B cell (primary cell): ENCODE measurements around the gene CACNA1A. TPM values are rescaled to one million over a fixed set of nuclear protein-coding genes. Genes with fewer than 3 reads are reported as not detected.

ENCODE experiments used
- ATAC-seq: fragments of 200-7000 bp; cut with Tn5 transposase; one replicate; pipeline ENCODE4 v1.10.0; 2021; ENCODE audit warnings: low read depth, mild to moderate bottlenecking, moderate number of reproducible peaks, moderate library complexity
- CTCF ChIA-PET: fragments of 350-600 bp; sonication (Branson Sonifier 250); formaldehyde crosslinking; loops from one replicate; lab custom pipeline; 2021; ENCODE audit warnings: antibody characterized with exemption, inconsistent platforms; lab: Charles Lee
- POLR2A ChIA-PET: fragments of 350-600 bp; sonication (Branson Sonifier 250); formaldehyde crosslinking; loops from one replicate; lab custom pipeline; 2021; ENCODE audit warnings: antibody characterized with exemption; lab: Charles Lee
- DNase-seq: peaks from one replicate; pipeline ENCODE4 v3.0.0; 2013
- H2AFZ ChIP-seq: 2 replicates; pipeline ENCODE4 v1.6.1; 2012; ENCODE audit warnings: mild to moderate bottlenecking, low read depth, low read length; ENCODE audit not compliant: insufficient read depth, poor library complexity, severe bottlenecking
- H3K27ac ChIP-seq, 2 donors: 1 replicate in 1 of 2; 2 replicates in 1 of 2; pipeline ENCODE4 v1.5.1; 2012 to 2013; ENCODE audit warnings: low read length in 2 of 2, mild to moderate bottlenecking in 2 of 2, moderate library complexity in 1 of 2
- H3K27me3 ChIP-seq, 4 experiments: fragments of 200-600 bp in 1 of 4; sonication (generic) in 1 of 4; replicated peaks in 1 of 4; 1 replicate in 2 of 4; 2 replicates in 2 of 4; pipeline versions ENCODE4 v1.6.1 to v1.7.0; 2013 to 2016; ENCODE audit warnings: low read length in 3 of 4, mild to moderate bottlenecking in 2 of 4, mixed read lengths in 1 of 4, moderate library complexity in 1 of 4; ENCODE audit not compliant: insufficient read depth in 4 of 4, control insufficient read depth in 3 of 4; ENCODE audit errors: control extremely low read depth in 1 of 4
- H3K36me3 ChIP-seq, 2 experiments: replicated peaks in 1 of 2; 1 replicate in 1 of 2; 2 replicates in 1 of 2; pipeline versions ENCODE4 v1.6.1 to v1.7.1; 2013; ENCODE audit warnings: low read length in 1 of 2; ENCODE audit not compliant: insufficient read depth in 2 of 2, control insufficient read depth in 1 of 2; ENCODE audit errors: control extremely low read depth in 1 of 2, extremely low read depth in 1 of 2
- H3K4me1 ChIP-seq, 2 donors: fragments of 200-600 bp in 1 of 2; sonication (generic) in 1 of 2; 1 replicate in 1 of 2; 2 replicates in 1 of 2; pipeline versions ENCODE4 v1.5.1 to v1.6.1; 2013 to 2017; ENCODE audit warnings: low read length in 2 of 2; ENCODE audit not compliant: control insufficient read depth in 2 of 2, insufficient read depth in 2 of 2
- H3K4me2 ChIP-seq: replicated peaks from 2 replicates; pipeline ENCODE3; 2012; ENCODE audit warnings: mild to moderate bottlenecking, low read depth, low read length; ENCODE audit not compliant: poor library complexity, severe bottlenecking
- H3K4me3 ChIP-seq, 5 experiments: fragments of 200-600 bp in 1 of 5; sonication (generic) in 1 of 5; 1 replicate in 3 of 5; 2 replicates in 2 of 5; pipeline versions ENCODE4 v1.5.1 to v1.7.0; 2011 to 2016; ENCODE audit warnings: low read length in 4 of 5, mild to moderate bottlenecking in 4 of 5, low read depth in 2 of 5, control low read depth in 1 of 5, moderate library complexity in 1 of 5; ENCODE audit not compliant: insufficient read depth in 1 of 5; ENCODE audit errors: control extremely low read depth in 1 of 5, extremely low read depth in 1 of 5
- H3K79me2 ChIP-seq: fragments of 200-600 bp; sonication (generic); one replicate; pipeline ENCODE4 v1.6.0; 2016; ENCODE audit warnings: low read length; ENCODE audit not compliant: control insufficient read depth, insufficient read depth
- H3K9ac ChIP-seq: fragments of 200-600 bp; sonication (generic); 2 replicates; pipeline ENCODE4 v1.6.1; 2017; ENCODE audit warnings: mild to moderate bottlenecking, low read length, moderate library complexity
- H3K9me3 ChIP-seq, 3 donors: one replicate each; pipeline versions ENCODE4 v1.6.1 to v1.7.1; 2013; ENCODE audit warnings: low read length in 2 of 3; ENCODE audit not compliant: control insufficient read depth in 2 of 3, insufficient read depth in 1 of 3; ENCODE audit errors: control extremely low read depth in 1 of 3
- H4K20me1 ChIP-seq: 2 replicates; pipeline ENCODE4 v1.6.0; 2012; ENCODE audit warnings: mild to moderate bottlenecking, low read length; ENCODE audit not compliant: insufficient read depth, control insufficient read depth, poor library complexity, severe bottlenecking
- H3K27ac Mint-ChIP-seq: one replicate; pipeline ENCODE4 v1.8.0; 2021; ENCODE audit warnings: mixed read lengths
- H3K27me3 Mint-ChIP-seq: one replicate; pipeline ENCODE4 v1.8.0; 2021; ENCODE audit warnings: mixed read lengths
- H3K4me1 Mint-ChIP-seq: one replicate; pipeline ENCODE4 v1.8.0; 2021; ENCODE audit warnings: mixed read lengths
- H3K4me3 Mint-ChIP-seq: one replicate; pipeline ENCODE4 v1.8.0; 2021; ENCODE audit warnings: mixed read lengths
- H3K9me3 Mint-ChIP-seq: one replicate; pipeline ENCODE4 v1.8.0; 2022; ENCODE audit warnings: mixed read lengths; ENCODE audit not compliant: insufficient read depth
- EZH2 ChIP-seq: IDR thresholded peaks from 2 replicates; pipeline ENCODE4 v1.6.1; 2012; ENCODE audit warnings: borderline replicate concordance, low read depth, mild to moderate bottlenecking, moderate library complexity, low read length; ENCODE audit not compliant: insufficient read depth, poor library complexity, severe bottlenecking
- WGBS: methylation state at CpG from one replicate; pipeline ENCODE4 v1.1.5; 2013; ENCODE audit warnings: missing lambda C conversion rate; ENCODE audit not compliant: insufficient coverage; 5-methylcytosine and 5-hydroxymethylcytosine counted together
- intact Hi-C: fragments of 100-400 bp; cut with micrococcal nuclease; formaldehyde crosslinking; loops from one replicate; pipeline ENCODE4 v1.10.0; 2022
- polyA plus RNA-seq: library from polyadenylated mRNA; depleted of rRNA; stranded (reverse); fragments of >200 nt; gene quantifications from 2 replicates; pipeline ENCODE4 v1.2.3, GENCODE V29; 2012
- total RNA-seq, 2 donors: library from RNA; stranded (reverse); fragments of 120-200 nt in 1 of 2; gene quantifications; 1 replicate in 1 of 2; 2 replicates in 1 of 2; pipeline versions ENCODE4 v1.2.3 to v1.2.4, GENCODE V29; 2013 to 2022
- TF ChIP-seq, protein P1 (sequence below): fragments of 200-600 bp; IDR thresholded peaks from one replicate; pipeline ENCODE4 v1.8.0; 2022; ENCODE audit warnings: antibody characterized with exemption, mild to moderate bottlenecking

Gene CACNA1A
- total and polyA plus RNA-seq, 2 donors (not counting 1 experiment from before 2014, with no cell fraction given), result 1.2 to 1.3 TPM

- H3K9me3 ChIP-seq, result peaks cover 0 to 9% (median 0%) of the 10 kb centered on the region in 3 donors
- H3K79me2 ChIP-seq, result no peaks in the 10 kb centered on the region
- no peak for DNase-seq
- no peak overlapping the region for H3K9ac ChIP-seq
- Mint-ChIP-seq H3K4me1 (no peaks in the 10 kb centered on the region), H3K27ac (no peak overlapping the region), H3K27me3 (peaks cover 31% of the 10 kb centered on the region), H3K9me3 (no peaks in the 10 kb centered on the region), H3K4me3 (no peak overlapping the region)
- no peak overlapping the region for H3K4me2 ChIP-seq
- no peaks in the 10 kb centered on the region for H4K20me1 ChIP-seq
- H3K36me3 ChIP-seq, result no peaks in the 10 kb centered on the region
- H3K27me3 ChIP-seq, result no peaks in the 10 kb centered on the region
- no peaks in the 10 kb centered on the region for H3K4me1 ChIP-seq
- no peak overlapping the region for H3K27ac ChIP-seq
- WGBS, result 100% methylated on average over 1 of the region's 6 CpGs
- TF ChIP-seq EZH2, result no peak
- TF ChIP-seq, protein P1, sequence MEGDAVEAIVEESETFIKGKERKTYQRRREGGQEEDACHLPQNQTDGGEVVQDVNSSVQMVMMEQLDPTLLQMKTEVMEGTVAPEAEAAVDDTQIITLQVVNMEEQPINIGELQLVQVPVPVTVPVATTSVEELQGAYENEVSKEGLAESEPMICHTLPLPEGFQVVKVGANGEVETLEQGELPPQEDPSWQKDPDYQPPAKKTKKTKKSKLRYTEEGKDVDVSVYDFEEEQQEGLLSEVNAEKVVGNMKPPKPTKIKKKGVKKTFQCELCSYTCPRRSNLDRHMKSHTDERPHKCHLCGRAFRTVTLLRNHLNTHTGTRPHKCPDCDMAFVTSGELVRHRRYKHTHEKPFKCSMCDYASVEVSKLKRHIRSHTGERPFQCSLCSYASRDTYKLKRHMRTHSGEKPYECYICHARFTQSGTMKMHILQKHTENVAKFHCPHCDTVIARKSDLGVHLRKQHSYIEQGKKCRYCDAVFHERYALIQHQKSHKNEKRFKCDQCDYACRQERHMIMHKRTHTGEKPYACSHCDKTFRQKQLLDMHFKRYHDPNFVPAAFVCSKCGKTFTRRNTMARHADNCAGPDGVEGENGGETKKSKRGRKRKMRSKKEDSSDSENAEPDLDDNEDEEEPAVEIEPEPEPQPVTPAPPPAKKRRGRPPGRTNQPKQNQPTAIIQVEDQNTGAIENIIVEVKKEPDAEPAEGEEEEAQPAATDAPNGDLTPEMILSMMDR, result no peak
- intact Hi-C loops, result no loop called here
- H2AFZ ChIP-seq, result no peak overlapping the region
- no peak overlapping the region for H3K4me3 ChIP-seq
- ChIA-PET CTCF (interaction anchor here (0.6 kb wide), 1 partner anchor 49 kb away, joined by 3 read pairs; no protein-coding TSS in a partner anchor), POLR2A (no interaction called here)
- ATAC-seq, result no peak
Observed at GRCh38 chr19:13330285-13330684, 176.0 kb downstream of the CACNA1A start.

DNA sequence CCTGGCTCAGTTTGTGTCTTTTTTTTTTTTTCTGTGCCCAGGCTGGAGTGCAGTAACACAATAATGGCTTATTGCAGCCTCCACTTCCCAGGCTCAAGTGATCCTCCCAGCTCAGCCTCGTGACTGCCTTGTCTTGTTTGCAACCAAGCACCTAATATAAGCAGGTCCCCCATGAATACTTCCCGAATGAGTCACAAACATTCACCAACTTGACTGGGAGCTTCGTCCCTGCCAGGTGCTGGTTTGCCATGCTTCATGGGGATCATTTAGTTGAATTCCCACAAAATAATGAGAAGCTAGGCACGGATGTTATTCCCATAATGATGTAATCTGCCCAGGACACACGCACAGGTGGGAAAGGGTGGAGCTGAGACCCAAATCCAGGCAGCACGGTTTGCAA lies 176.5 kb downstream of the CACNA1A start:
- WGBS, result 86% methylated on average over 6 of the region's 6 CpGs
- Mint-ChIP-seq H3K9me3 (no peaks in the 10 kb centered on the region), H3K27ac (no peak overlapping the region), H3K4me3 (no peak overlapping the region), H3K27me3 (peaks cover 28% of the 10 kb centered on the region), H3K4me1 (no peaks in the 10 kb centered on the region)
- H3K4me3 ChIP-seq, result no peak overlapping the region
- no peak overlapping the region for H3K9ac ChIP-seq
- H4K20me1 ChIP-seq, result no peaks in the 10 kb centered on the region
- intact Hi-C loops, result no loop called here
- peaks cover 0 to 9% (median 0%) of the 10 kb centered on the region in 3 donors for H3K9me3 ChIP-seq
- CTCF ChIA-PET, result interaction anchor here (0.6 kb wide), 1 partner anchor 48 kb away, joined by 3 read pairs; no protein-coding TSS in a partner anchor
- no peak overlapping the region for H3K27ac ChIP-seq
- TF ChIP-seq, protein P1, result no peak
- no peak for TF ChIP-seq EZH2
- POLR2A ChIA-PET, result no interaction called here
- H3K4me1 ChIP-seq, result no peaks in the 10 kb centered on the region
- no peaks in the 10 kb centered on the region for H3K27me3 ChIP-seq
- H3K4me2 ChIP-seq, result no peak overlapping the region
- DNase-seq (no peak), ATAC-seq (no peak)
- H3K79me2 ChIP-seq, result no peaks in the 10 kb centered on the region
- no peak overlapping the region for H2AFZ ChIP-seq
- no peaks in the 10 kb centered on the region for H3K36me3 ChIP-seq
